NOMO-1 treated with dmso at 0.1 percent for 144 hours (cell line): ENCODE measurements around the gene CKS1B.
"Not testable (repeated sequence)": the region's sequence is repeated elsewhere in the genome, so short reads cannot be mapped to it uniquely, and the experiment has no call there.

Experiments
- DNase-seq: peaks from one replicate; lab custom pipeline; 2025; ENCODE audit not compliant: unreplicated experiment; lab: John Stamatoyannopoulos, UW

CKS1B gene

GRCh38 chr1:154982897-154983648 is 8.6 kb downstream of the CKS1B start, which contains the start of gene FLAD1:
Gene FLAD1, plus strand, starts transcription at chr1:154983344. Its CDS starts 351 bp downstream, at chr1:154983695.
- peak; percentile 99 for DNase-seq

GRCh38 chr1:154983776-154984466 is 9.4 kb downstream of the CKS1B start:
- no peak for DNase-seq

GRCh38 chr1:154986736-154987135 is 12.3 kb downstream of the CKS1B start:
- DNase-seq: not testable (repeated sequence)

- DNase-seq: no peak
These were observed 12.8 kb downstream of the CKS1B start for GRCh38 chr1:154987326-154987725.

- no peak for DNase-seq
These were observed 13.8 kb downstream of the CKS1B start for GRCh38 chr1:154988058-154988954.

GRCh38 chr1:154989195-154989860 is 14.8 kb downstream of the CKS1B start:
- no peak for DNase-seq

GRCh38 chr1:154990276-154990675 is 15.8 kb downstream of the CKS1B start:
- no peak for DNase-seq

- DNase-seq: no peak
These were observed 18.5 kb downstream of the CKS1B start for GRCh38 chr1:154992721-154993571.

- no peak for DNase-seq
These were observed 19.2 kb downstream of the CKS1B start, which contains the start of gene LENEP for GRCh38 chr1:154993572-154994268. Gene LENEP, plus strand, starts transcription at chr1:154993586. Its CDS starts 22 bp downstream, at chr1:154993608.

- DNase-seq: no peak
These were observed 19.7 kb downstream of the CKS1B start for GRCh38 chr1:154994269-154994587.

GRCh38 chr1:154994591-154994990 is 20.1 kb downstream of the CKS1B start:
- no peak for DNase-seq

GRCh38 chr1:154995301-154995983 is 21.0 kb downstream of the CKS1B start:
- not testable (repeated sequence) for DNase-seq

- DNase-seq: no peak
These were observed 22.7 kb downstream of the CKS1B start for GRCh38 chr1:154996966-154997701.

GRCh38 chr1:154998201-154998780 is 23.8 kb downstream of the CKS1B start:
- DNase-seq: no peak

- peak; percentile 57 for DNase-seq
These were observed 24.5 kb downstream of the CKS1B start for GRCh38 chr1:154998818-154999570.

- DNase-seq: no peak
These were observed 25.3 kb downstream of the CKS1B start for GRCh38 chr1:154999571-155000410.
